ENCODE data around the gene PHACTR1.

Gene PHACTR1

DNA sequence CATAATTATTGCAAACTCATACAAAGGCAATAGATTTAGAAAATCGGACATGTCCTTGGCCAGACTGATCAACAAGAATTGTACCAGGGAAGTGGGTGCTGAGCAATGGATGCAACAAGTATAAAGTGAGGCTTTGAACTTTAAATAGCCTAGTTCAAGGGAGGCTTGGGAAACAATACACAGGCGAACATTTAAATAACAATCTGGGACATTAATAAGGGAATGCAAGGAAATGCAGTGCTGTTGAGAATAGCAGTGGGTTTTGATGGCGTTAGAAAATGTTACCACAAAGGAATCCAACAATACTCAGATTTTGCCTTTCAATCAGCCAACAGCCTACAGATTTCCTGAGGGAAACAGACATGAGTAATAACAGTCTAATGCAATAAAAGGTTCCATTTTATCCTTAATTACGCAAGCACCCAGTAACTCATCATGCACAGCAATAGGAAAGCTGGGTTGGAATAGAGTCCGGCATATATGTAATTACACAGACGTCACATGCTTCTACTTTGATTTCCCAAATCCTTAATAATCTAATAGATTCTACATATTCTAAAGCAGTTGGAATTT, 134.6 kb downstream of the PHACTR1 start:
- DNase-seq: no peak

DNA sequence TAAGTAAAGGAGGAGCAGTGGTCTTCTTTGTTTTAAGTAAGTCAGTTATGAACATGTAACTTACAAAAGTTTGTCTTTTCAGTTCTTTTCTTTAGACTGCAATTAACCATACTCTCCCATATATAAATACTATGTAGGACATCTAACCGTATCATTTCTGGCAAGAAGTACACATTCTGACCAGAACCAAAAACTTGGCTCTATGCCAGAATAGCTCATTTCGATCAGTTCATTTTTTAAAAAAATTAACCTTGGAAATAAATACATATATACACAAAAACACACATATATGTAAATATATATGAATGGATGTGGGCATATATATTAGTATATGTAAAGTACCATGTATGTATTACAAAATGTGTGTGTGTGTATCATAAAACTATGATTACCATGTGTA, 145.0 kb downstream of the PHACTR1 start:
- no peak for DNase-seq

DNA sequence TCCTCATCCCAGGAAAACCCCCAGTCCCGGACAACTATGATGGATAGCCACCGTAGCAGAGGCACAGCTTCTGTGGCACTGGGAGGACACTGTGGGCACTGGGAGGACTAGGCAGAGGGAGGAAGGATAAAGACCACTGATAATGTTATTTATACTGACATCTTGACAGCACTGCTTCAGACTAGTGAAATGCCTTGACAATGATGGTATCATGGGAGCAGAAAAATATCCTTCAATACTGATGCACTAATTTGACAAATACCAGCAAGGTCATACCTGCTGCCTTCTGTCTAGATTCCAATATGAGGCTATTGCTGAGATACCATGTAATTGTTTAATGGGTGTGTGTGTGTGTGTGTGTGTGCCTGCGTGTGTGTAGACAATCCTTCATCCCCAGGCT, 148.6 kb downstream of the PHACTR1 start:
- DNase-seq: no peak

DNA sequence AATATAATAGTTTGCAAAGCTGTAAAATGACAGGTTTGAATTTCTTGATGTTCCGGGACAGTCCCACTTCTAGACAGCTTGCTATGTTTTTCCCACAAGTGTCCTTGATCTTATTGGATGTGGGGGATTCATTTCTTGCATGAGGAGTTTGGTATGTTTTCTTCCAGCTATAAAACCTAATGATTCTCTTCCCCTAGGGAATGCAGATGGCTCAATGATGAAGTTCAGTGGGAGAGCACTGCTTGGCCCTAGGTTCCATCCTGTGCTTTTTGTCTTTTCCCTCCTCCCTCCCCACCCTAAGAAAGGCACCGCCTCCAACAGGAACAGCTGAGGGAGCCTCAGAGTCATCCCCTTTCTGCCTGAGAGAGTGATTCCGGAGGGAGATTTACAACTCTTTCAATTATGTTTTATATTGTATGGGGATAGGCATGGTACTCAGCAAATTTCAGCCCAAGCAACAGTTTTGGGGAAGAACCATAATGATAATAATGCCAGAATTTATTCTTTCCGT, 149.2 kb downstream of the PHACTR1 start:
- no peak for DNase-seq

DNA sequence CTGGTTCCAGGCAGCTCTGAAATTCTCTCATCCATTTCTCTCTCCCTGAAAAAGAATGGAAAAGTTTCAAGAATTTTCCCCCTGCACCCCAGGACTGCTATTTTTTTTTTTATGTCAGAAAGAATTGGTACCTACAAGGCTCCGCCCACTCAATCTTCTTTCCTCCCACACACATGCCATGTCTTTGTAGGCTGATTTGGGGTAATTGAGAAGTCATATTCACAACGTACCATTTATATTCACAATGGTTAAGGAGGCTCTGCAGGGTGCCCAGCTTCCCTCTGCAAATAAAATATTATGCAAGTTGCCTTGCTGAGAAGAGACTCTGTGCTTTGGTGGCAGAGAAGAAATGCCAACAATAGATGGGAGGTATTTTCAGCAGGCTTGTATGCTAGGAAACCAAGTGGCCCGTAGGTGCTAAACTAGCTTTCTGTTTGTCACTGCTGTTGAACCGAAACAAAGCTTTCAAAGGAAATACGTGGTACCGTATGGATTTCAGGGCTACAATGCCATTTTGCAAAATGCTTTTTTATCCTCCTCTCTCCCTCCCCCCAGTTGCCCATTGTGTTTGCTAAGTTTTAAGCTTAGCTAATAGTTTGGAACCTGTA, 150.0 kb downstream of the PHACTR1 start:
- no peak for DNase-seq

DNA sequence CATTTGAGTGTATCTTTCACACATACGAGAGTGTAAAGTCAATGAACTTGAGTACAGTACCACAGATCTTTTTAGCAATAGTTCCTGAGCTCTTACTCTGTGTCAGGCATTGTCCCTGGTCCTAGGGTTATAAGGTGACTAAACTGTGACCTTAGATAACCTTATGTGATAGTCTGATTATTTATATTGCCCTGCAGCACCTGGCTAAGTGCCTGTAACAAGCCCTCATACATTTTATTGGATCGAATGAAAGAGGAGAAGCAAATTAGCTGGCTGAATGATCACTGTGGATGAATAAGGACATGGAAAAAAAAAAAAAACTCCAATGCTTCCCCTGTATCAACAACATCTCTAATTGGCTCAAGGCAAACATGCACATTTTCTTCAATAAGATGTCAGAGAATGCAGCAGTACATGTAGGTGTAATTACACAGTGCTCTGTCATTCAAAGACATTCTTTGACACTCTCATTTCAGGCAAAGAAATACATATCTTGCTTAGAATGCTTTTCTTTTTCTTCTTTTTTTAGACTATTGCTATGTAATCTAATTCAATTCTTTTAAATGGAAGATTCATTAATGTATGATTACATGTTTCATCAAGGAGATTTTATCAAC, 153.4 kb downstream of the PHACTR1 start:
- DNase-seq: no peak

DNA sequence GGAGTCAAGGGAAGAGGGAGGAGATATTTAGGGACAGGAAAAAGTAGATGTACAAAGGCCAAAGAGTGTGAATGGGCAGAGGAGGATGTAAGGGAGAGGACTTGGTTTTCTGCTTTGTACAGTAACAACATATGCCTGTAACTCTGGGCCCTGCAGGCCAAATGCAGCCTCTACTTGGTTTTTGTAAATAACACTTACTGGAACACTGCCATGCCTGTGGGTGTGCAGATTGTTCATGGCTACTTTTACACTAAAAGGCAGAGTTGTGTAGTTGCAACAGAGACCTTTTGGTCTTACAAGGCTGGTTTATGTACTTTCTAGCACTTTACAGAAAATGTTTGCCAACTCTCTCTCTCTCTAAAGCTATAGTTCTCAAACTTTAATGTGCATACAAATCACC, 157.1 kb downstream of the PHACTR1 start:
- DNase-seq: no peak

DNA sequence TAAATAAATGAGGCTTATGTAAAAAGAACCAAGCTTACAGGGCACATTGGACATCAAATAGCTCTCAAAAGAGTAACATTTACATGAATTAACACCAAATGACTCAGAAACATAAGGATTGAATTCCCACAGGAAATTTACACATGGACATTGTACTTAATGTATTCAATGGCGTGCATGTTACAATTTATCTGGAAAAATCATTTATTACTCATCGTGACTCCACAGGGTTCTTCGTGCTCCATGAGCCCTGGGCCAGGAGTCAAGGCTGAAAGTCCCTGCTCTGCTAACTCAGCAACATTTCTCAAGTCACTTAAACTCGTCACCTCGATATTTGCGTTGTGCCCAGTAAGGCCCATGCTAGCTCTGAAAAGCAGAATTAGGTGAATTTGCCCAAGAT, 158.5 kb downstream of the PHACTR1 start:
- no peak for DNase-seq

DNA sequence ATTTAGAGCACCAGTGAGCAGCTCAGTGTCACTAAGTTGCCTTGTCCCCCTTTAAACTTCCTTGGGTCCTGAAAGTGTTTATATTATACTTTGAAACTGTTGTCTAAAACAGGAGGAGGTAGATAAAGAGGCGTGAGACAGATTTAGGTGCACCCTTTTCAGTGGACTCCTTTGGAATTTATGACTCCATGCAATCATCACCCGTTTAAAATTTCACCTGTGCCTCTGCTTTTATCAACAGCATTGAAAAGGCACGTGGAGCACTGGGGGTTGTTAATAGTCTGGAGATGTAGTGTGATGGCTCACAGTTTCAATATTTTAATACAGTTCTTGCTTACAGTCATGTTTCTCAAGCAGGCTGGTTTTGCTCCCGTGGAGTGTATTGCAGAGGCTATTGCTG, 162.2 kb downstream of the PHACTR1 start:
- DNase-seq: no peak

DNA sequence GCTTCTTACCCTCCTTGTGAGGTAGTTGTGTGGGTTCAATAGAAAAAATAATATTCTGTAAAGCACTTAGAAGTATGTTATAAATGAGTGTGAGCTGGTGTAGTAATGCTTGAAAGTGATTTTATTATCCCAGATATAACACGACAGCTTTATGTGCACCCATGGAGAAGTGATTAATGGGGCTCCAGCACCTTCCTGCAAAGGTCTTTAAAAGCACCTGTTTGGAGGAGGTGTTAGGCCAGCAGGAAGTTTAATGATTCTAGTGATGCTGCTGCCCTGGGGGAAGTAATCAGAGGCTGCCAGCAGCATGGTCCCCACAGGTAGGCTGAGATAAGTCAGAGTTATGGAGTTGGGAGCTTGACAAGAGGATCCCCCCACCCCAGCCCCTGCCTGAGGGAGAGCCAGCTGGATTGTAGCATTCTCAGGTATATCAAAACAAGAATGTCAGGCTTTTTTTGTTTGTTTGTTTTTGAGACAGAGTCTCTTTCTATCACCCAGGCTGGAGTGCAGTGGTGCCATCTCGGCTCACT, 166.3 kb downstream of the PHACTR1 start:
- no peak for DNase-seq

DNA sequence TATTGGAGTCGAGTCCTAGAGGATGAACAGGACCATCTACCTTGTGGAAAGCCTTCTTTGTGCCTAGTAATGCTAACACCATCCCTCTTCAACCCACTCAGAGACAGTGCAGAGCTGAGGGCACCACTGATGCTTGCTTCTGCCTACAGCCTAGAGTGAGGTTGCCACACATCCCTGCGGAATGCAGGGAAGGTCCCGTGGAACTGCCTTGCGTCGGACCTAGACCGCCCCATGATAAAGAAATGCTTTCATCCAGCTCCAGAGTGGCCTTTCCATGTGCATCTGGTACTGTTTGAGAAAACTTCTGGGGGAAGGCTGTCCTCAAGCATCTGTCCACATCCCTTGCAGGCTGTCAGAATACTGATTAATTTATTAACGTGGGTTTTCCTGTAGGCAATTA, 168.4 kb downstream of the PHACTR1 start:
- no peak for DNase-seq

DNA sequence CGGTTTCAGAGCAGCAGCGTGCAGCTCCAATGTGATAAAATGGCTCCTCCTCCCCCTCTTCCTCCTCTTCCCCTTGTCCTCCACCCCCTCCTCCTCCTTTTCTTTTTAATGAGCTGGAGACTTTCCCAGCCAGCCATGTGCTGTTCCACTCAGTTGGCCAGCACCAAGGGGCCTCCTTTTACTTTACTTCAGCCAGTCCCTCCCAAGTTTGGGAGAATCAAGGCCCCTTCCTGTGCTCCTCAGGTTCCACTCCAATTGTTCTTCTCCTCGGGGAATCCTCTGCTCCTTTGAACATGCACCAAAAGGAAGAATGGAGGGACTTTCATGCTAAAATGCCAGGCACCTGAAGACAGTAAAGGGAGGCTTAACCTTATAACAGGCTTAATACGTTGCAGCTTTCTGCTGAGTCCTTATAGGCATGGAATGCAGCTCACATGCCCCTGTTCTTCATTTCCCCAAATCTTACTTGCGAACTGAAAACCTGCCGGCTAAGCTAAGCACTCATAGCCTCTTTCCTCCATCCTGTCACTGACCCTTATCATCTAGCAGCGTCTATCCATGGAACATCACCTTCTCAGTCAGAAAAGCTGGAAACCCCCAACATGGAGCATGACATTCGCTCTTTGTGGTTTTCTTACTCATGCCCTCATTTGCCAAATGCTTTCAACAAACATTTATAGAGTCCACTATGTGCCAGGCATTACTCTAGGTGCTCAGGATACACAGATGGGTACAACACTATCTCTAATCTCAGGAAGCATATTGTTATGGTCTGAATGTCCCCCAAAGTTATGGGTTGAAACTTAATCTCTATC, 170.6 kb downstream of the PHACTR1 start:
- no peak for DNase-seq

DNA sequence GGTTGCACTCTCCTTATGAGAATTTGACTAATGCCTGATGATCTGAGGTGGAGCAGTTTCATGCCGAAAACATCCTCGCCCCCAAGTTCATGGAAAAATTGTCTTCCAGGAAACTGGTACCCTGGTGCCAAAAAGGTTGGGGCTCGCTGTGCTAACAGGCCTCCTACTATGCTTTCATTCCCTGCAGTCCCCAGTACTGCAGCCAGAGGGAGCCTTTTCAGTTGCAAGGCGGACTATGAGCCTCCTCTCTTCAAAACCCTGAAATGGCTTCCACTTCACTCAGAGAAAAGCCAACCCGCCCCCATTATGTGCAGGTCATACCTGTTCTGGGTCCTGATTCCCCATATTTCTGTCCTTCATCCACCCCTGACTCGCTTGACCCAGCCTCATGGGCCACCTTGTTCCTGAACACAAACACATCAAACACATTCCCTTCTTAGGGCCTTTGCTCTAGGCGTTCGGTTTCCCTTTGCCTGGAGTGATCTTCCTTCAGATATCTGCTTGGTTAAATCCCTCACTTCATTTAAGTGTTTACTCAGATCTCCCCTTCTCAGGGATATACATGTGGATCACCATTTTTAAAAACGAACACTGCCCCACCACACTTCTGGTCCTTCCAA, 173.7 kb downstream of the PHACTR1 start:
- no peak for DNase-seq

DNA sequence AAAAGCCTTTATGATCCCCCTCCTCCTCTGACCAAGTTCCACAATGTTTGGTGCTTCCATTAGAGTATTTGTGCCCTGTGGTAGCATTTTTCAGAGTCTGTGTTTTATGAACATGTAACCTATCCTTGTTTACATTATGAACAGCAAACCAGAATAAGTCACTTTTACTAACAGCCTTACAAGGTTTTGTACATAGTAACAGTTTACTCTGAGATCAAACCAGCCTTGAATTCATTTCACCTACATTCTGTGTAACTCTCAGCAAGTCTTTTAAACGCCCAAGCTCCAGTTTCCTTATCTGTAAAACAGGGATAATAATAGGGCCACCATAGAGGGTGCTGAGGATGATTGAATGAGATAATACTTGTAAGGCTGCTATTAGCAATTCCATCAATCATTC, 175.0 kb downstream of the PHACTR1 start:
- DNase-seq: no peak

DNA sequence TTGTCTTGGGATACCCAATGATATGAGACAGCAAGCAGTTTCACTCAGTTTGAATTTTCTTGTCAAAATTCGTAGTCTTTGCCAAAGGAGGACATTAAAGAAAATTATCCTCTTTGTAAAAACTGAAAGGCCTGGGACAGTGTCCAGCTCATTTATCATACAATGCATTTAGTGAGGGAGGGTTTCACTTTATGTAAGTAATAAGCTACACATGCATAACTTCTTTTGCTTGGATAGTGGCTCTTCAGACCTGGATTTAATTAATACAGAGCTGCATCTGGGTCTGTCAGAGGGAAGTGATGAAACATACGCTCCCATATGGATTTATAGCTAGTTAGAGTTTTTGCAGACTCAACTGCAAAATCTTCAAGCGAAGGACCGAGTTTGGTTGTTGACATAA, 175.6 kb downstream of the PHACTR1 start:
- no peak for DNase-seq

DNA sequence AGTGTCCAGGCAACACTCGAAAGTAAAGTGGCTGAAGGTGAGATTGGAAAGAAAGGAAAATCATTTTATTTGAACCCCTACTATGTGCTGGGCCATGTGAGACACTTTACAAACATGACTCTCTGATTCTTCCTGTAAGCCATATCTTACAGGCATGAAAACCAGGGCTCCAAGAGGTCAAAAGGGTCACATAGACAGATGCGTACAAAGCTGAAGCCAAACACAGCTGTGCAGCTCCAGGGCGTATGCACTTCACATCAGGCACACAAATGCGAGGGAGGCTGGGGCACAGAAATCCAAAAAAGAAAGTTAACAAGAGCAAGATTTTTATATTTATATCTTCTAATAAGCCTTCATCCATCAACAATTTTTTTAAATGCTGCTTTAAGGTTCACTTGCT, 176.5 kb downstream of the PHACTR1 start:
- DNase-seq: no peak

DNA sequence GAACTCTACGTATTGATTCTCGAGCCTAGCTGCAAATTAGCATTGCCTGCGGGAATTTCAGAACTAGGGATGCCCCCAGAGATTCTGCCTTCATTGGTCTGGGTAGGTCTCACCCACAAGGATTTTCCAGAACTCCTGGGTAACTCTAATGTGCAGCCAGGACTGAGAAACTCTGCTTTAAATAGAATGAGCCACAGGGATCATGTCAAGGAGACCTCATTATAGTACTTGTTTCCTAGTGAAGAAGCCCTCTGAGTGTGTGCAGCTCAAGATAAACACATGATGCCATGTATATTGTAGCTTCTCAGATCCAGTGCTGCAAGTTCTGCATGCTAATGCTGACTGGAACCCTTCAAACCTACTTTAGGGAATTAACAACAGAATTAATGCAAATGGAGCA, 179.2 kb downstream of the PHACTR1 start:
- DNase-seq: no peak

DNA sequence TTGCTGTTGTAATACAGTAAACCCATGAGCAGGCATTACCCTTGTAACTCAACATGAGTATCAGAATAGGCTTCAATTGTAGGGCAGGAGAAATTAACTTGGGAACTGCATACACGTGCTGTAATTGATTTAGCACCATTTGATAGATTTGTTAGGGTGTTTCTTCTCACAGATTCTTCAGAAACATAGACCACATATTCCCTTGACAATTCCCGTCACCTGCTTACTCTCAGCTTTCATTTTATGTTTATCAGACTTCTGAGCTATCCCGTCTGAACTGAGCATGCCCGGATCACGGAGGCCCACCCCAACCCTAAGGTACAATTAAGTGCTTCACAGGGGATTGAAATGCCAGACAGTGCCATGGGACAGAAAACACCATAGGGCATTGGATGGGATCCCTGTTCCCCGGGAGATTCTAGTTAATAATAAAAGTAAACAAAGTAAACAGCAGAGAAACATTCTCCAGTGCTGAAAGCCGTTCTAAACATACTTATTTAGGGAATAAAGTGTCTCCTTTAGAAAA, 179.7 kb downstream of the PHACTR1 start:
- DNase-seq: no peak

DNA sequence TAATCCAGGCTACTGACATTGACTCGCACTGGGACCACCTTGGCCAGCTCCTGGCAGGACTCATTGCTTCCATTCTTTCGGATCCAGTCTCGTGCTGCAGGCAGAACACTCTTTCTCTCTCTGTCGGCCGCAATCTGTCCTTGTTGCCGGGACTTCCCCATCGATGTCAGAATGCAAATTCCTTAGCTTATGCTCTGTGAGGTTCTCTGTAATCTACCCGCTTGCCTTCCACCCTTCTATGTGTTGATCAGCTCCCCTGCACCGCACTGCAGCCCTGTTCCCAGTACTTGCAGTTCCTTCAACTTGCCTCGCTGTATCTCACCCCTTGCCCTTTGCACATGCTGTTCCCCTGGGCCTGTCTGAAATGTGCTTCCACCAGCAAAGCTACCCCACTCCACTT, 182.0 kb downstream of the PHACTR1 start:
- DNase-seq: no peak

DNA sequence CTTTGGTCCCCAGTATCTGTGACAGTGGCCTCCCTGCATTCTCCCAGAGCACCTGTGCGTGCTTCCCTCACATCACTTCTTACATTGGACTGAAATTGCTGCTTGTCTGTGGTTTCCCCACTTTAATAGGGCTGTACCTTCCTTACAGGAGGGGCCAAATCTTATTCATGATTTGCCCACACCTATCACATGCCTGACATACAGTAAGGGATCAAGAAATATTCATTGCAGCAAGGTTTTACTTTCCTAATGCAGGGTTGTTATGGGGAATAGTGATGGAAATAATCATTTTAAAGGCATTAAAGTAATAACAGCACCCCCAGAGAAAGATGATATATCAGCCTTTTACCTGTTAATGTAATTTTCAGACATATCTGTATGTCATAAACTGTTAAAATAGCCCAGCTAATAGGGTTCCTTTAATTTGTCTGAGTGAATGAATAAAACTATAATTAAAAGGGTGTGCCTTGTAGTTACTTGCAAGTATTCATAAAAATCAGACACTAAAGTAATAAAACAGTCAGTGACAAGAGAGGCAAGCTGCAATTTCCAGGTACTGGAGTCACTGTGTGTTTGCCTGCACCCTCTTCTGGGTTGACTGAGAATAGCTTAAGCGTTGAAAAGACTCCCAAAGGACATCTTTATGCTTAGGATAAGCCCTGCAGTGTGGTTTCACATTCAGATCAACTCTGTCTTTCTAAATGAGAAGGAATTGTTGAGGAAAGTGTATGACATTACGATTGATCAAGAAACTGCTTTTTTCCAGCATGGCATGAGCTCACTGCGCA, 182.7 kb downstream of the PHACTR1 start:
- DNase-seq: no peak

DNA sequence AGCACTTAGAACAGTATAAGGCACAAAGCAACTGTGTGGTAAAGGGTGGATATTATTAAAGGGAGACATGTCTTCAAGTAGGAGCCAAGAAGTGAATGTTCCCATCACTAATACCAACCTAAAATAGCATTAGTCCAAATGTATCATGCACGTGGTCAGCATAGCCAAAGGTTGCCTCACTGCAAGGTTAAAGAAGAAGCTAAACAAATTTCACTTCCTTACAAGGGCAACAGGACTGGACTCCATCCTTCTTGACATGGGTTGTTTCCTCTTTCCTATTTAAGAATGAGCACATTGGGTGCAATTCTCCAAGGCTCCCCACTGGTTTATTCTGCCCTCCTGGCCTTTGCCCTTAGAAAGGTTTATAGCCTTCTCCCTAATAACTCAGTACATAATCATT, 186.7 kb downstream of the PHACTR1 start:
- DNase-seq: no peak

DNA sequence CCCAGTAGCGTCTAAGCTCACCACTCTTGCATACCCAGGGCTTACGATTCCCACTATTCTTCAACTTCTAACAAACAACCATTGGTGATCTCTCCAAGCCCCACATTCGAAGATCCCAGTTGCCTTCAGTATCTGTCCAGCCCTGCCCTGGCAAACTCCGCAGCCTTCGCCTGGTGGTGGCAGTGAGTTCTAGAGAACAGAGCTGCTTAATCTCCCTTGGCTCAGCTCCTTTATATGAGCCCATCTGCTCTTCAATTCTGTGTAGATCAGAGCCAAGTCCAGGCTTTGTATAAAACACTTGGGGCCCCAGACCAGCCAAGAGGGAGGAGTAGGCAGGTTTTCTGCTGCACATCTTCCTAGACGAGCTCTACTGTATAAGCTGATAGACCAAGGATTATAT, 193.3 kb downstream of the PHACTR1 start:
- no peak for DNase-seq

Measured in NCI-H510A treated with DMSO at 0.1 percent for 48 hours (cell line).